BJ (cell line): ENCODE measurements around the gene TIAL1. TPM values are rescaled to one million over a fixed set of nuclear protein-coding genes. Genes with fewer than 3 reads are reported as not detected.
"Not testable (repeated sequence)": the region's sequence is repeated elsewhere in the genome, so short reads cannot be mapped to it uniquely, and the experiment has no call there.

ENCODE experiments used
- CTCF ChIA-PET: fragments of 350-600 bp; formaldehyde crosslinking; extraction: SDS; loops from one replicate; lab custom pipeline; 2021; ENCODE audit warnings: antibody characterized with exemption, inconsistent platforms; lab: Yijun Ruan, JAX
- POLR2A ChIA-PET: fragments of 300-600 bp; sonication (Branson Sonifier 250); formaldehyde crosslinking; extraction: SDS; loops from one replicate; lab custom pipeline; 2021; ENCODE audit warnings: antibody characterized with exemption; lab: Charles Lee
- DNase-seq: peaks from one replicate; pipeline ENCODE4 v3.0.0-alpha.2; 2011; ENCODE audit warnings: low read depth
- H3K27me3 ChIP-seq: 2 replicates; pipeline ENCODE4 v1.6.0; 2011; ENCODE audit warnings: low read length; ENCODE audit not compliant: control insufficient read depth, insufficient read depth
- H3K36me3 ChIP-seq: 2 replicates; pipeline ENCODE4 v1.5.1; 2011; ENCODE audit warnings: low read length; ENCODE audit not compliant: control insufficient read depth, insufficient read depth
- H3K4me3 ChIP-seq: 2 replicates; pipeline ENCODE4 v1.5.1; 2011; ENCODE audit warnings: low read depth, mild to moderate bottlenecking, control low read depth, low read length
- polyA plus RNA-seq: library from polyadenylated mRNA; depleted of rRNA; stranded (reverse); fragments of >200 nt; gene quantifications from 2 replicates; pipeline ENCODE4 v1.2.3, GENCODE V29; 2011
- TF ChIP-seq, protein P1 (sequence below): IDR thresholded peaks from 2 replicates; pipeline ENCODE4 v1.5.1; 2011; ENCODE audit warnings: low read depth, mild to moderate bottlenecking, control low read depth, inconsistent platforms, low read length, moderate library complexity; ENCODE audit not compliant: insufficient read depth

The TIAL1 gene
- polyA plus RNA-seq, 1 experiment: 39.9 TPM

DNA sequence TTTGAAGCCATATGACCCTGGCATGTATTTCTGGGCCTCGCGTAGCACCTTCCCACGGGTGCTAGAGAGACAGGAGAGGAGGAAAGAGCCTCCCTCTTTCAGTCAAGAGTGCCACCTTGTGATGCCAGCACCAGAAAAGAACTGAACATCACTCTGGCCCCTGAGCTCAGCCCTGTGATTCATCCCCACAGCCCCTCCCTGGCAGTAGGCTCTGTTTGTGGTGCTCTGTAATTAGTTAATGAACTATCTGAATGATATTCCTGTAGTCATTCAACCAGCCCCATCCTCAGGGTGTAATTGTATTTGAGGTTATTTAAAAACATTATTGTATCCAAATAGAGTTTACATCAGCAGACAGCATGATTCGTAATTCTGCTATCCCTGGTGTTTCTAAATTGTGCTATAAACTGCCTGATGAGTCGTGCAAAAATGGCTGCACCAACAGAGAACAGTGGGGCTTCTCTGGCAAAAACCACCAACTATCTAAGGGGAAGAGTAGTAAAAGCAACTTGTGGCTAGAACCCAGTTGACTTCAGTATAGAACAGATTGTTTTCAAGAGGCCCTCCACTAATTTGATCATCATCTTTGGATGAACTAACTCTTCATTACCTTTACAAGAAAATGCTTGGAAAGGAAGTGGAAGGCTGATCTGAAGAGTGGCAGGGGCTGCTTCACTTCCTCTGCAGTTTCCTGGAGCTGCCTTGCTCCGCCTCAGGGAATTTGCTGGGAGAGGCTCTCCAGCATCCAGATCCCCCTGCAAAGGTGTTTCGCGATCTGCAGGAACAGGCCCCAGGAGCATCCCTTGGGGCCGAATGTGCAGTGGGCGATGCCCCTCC is 23.7 kb upstream of the TIAL1 start:
- TF ChIP-seq, protein P1, sequence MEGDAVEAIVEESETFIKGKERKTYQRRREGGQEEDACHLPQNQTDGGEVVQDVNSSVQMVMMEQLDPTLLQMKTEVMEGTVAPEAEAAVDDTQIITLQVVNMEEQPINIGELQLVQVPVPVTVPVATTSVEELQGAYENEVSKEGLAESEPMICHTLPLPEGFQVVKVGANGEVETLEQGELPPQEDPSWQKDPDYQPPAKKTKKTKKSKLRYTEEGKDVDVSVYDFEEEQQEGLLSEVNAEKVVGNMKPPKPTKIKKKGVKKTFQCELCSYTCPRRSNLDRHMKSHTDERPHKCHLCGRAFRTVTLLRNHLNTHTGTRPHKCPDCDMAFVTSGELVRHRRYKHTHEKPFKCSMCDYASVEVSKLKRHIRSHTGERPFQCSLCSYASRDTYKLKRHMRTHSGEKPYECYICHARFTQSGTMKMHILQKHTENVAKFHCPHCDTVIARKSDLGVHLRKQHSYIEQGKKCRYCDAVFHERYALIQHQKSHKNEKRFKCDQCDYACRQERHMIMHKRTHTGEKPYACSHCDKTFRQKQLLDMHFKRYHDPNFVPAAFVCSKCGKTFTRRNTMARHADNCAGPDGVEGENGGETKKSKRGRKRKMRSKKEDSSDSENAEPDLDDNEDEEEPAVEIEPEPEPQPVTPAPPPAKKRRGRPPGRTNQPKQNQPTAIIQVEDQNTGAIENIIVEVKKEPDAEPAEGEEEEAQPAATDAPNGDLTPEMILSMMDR: no peak
- CTCF ChIA-PET: interaction anchor here (0.8 kb wide), 1 partner anchor 35 kb away, joined by 3 read pairs; no protein-coding TSS in a partner anchor
- no peaks in the 10 kb centered on the region for H3K36me3 ChIP-seq
- POLR2A ChIA-PET: no interaction called here
- H3K27me3 ChIP-seq: no peaks in the 10 kb centered on the region
- no peak overlapping the region for H3K4me3 ChIP-seq
- DNase-seq: no peak

DNA sequence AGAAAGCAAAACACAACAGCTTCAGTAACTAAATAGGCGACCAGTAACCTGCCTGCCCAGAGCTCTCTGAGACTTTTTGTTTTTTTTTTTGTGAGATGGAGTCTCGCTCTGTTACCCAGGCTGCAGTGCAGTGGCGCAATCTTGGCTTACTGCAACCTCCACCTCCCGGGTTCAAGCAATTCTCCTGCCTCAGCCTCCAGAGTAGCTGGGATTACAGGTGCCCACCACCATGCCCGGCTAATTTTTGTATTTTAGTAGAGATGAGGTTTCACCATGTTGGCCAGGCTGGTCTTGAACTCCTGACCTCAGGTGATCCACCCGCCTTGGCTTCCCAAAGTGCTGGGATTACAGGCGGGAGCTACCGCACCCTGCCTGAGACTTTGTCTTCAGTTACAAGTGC is 23.0 kb upstream of the TIAL1 start:
- POLR2A ChIA-PET, DNase-seq, H3K4me3 ChIP-seq, H3K36me3 ChIP-seq, H3K27me3 ChIP-seq: not testable (repeated sequence)
- CTCF ChIA-PET: interaction anchor here (0.8 kb wide), 1 partner anchor 36 kb away, joined by 3 read pairs; no protein-coding TSS in a partner anchor

DNA sequence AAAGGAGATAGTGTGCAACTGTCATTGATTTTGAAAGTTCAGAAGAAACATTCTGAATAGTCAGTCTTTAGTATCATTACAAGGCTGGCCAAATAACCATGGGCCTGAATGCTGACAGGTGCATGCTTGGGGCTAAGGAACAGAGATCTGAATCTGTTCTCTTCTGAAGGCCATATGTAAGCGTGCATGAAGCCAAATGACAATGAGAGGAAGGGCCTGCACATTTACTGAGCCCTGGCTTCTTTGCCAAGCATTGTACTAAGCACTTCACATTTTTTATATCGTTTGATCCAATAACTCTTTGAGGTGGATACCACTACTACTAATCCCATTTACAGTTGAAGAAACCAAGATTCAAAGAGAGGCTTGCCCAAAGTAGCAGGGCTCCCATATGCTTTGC is 22.5 kb upstream of the TIAL1 start:
- DNase-seq: no peak
- no peaks in the 10 kb centered on the region for H3K27me3 ChIP-seq
- TF ChIP-seq, protein P1: no peak
- ChIA-PET CTCF (interaction anchor here (0.6 to 1.2 kb wide), 3 partner anchors 9 to 420 kb away, joined by 3 to 5 read pairs (median 3); no protein-coding TSS in a partner anchor), POLR2A (interaction anchor here (0.7 kb wide), 1 partner anchor 107 kb away, joined by 3 read pairs; the partner anchor contains the start of gene INPP5F)
- H3K36me3 ChIP-seq: no peaks in the 10 kb centered on the region
- H3K4me3 ChIP-seq: no peak overlapping the region

DNA sequence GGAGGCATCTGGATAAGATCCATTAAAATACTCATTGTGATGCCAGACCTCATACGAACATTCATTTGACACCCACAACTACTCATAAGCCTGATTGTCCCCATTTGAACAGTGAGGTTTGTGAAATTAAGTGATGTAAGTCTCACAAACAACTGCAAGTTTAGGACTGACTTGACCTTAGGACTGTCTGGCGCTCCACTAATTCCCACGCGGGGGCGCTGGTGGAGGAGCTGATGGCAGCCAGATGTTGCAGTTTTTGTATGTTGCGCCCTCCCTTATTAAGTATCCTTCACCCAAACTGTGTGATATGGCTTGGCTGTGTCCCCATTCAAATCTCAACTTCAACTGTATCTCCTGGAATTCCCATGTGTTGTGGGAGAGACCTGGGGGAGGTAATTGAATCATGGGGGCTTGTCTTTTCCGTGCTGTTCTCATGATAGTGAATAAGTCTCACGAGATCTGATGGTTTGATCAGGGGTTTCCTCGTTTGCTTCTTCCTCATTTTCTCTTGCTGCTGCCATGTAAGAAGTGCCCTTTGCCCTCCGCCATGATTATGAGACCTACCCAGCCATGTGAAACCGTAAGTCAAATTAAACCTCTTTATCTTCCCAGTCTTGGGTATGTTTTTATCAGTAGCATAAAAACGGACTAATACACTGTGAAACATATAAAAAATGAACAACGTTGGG is 20.3 kb upstream of the TIAL1 start:
- no peak overlapping the region for H3K4me3 ChIP-seq
- H3K27me3 ChIP-seq: no peaks in the 10 kb centered on the region
- ChIA-PET POLR2A (no interaction called here), CTCF (interaction anchor here (0.7 to 2.5 kb wide), 16 partner anchors 9 to 417 kb away, joined by 3 to 12 read pairs (median 4); partner anchors contain the start of genes BAG3 and INPP5F)
- TF ChIP-seq, protein P1: peak; percentile 67
- no peak for DNase-seq
- H3K36me3 ChIP-seq: no peaks in the 10 kb centered on the region

DNA sequence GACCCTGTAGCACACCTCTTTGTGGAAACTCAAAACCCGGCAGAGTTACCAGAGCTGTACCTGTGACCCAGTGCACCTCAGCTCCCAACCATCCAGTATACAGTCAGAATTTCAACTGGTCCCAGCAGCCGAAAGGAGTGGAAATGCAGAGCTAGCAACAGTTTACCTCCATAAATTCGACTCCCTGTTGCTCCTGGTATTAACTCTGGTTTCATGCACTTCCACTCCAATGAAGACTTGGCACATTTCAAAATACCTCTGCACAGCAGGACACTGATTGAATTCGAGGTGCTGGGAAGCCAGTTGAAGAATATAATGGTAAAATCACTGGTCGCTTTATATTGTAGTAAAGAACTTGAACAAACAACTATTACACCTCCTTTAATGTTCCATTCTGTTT is 17.9 kb upstream of the TIAL1 start:
- H3K36me3 ChIP-seq: no peaks in the 10 kb centered on the region
- TF ChIP-seq, protein P1: no peak
- H3K4me3 ChIP-seq: no peak overlapping the region
- no peaks in the 10 kb centered on the region; the same call in 1 of the 2 replicates for H3K27me3 ChIP-seq
- ChIA-PET POLR2A (no interaction called here), CTCF (interaction anchor here (1.0 to 1.9 kb wide), 3 partner anchors 9 to 14 kb away, joined by 3 to 8 read pairs (median 5); no protein-coding TSS in a partner anchor)
- no peak for DNase-seq
